ENCODE data around the gene CNTNAP2.

The CNTNAP2 gene

DNA sequence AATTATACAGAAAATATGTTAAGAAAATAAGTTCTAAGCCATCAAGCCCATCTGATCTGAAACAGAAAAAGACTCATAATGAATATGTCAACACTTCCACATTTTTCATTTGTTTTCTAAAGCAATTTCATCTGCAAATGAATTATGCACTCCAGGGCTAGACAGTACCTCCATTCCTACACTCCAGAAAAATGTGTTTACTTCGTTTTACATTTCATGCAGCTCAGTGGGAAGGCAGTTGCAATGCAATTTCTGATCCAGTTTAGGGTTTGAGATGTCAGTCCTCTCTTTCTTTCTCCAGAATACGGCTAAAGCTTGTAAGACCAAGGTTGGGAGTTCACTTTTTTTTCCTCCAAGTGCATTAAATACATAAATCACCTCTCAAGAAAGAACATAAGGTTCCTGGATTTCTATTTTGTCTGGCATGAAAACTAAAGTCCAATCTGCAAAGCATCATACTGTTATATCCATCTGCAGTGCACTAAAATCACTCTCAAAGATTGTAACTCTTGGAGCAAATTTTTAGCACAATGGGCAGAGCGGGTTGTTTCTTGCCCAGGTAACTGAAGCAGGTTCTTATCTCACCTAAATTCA is 2125.2 kb downstream of the CNTNAP2 start:
- Histone ChIP-seq H3K4me1 (ENCODE audit: control extremely low read depth in 1 of 4, control insufficient read depth in 4 of 4, insufficient read depth in 4 of 4, low read length in 3 of 4) (no peaks in the 10 kb centered on the region), H3K4me3 (ENCODE audit: control insufficient read depth in 1 of 7, extremely low read depth in 1 of 7, insufficient read depth in 4 of 7, low read depth in 2 of 7, low read length in 6 of 7) (no peak overlapping the region), H3K27me3 (replicated peaks in 2 of 5; ENCODE audit: control insufficient read depth in 4 of 5, insufficient read depth in 5 of 5, low read length in 4 of 5) (peaks cover 0 to 7% (median 3%) of the 10 kb centered on the region in 5 experiments), H3K9me3 (ENCODE audit: control extremely low read depth in 1 of 5, control insufficient read depth in 4 of 5, insufficient read depth in 2 of 5, low read depth in 1 of 5, low read length in 4 of 5) (no peaks in the 10 kb centered on the region), H3K36me3 (ENCODE audit: control insufficient read depth in 4 of 4, insufficient read depth in 4 of 4, low read length in 3 of 4) (no peaks in the 10 kb centered on the region), H3K27ac (ENCODE audit: insufficient read depth in 1 of 2, low read depth in 1 of 2, low read length in 2 of 2, poor library complexity in 1 of 2, severe bottlenecking in 2 of 2) (no peak overlapping the region)
- POLR2A ChIA-PET, result no interaction called here
- 81% methylated on average over 3 of the region's 3 CpGs for WGBS (ENCODE audit: insufficient coverage)
- DNase-seq, result no peak
- CTCF ChIA-PET, result interaction anchor here (1.0 to 3.2 kb wide), 5 partner anchors 10 to 76 kb away, joined by 3 to 19 read pairs (median 5); no protein-coding TSS in a partner anchor

- Histone ChIP-seq H3K9me3 (ENCODE audit: control extremely low read depth in 1 of 5, control insufficient read depth in 4 of 5, insufficient read depth in 2 of 5, low read depth in 1 of 5, low read length in 4 of 5) (no peaks in the 10 kb centered on the region), H3K27me3 (replicated peaks in 2 of 5; ENCODE audit: control insufficient read depth in 4 of 5, insufficient read depth in 5 of 5, low read length in 4 of 5) (peaks cover 0 to 7% (median 3%) of the 10 kb centered on the region in 5 experiments), H3K4me1 (ENCODE audit: control extremely low read depth in 1 of 4, control insufficient read depth in 4 of 4, insufficient read depth in 4 of 4, low read length in 3 of 4) (no peaks in the 10 kb centered on the region), H3K27ac (ENCODE audit: insufficient read depth in 1 of 2, low read depth in 1 of 2, low read length in 2 of 2, poor library complexity in 1 of 2, severe bottlenecking in 2 of 2) (no peak overlapping the region), H3K36me3 (ENCODE audit: control insufficient read depth in 4 of 4, insufficient read depth in 4 of 4, low read length in 3 of 4) (no peaks in the 10 kb centered on the region), H3K4me3 (ENCODE audit: control insufficient read depth in 1 of 7, extremely low read depth in 1 of 7, insufficient read depth in 4 of 7, low read depth in 2 of 7, low read length in 6 of 7) (peak overlapping the region in 1 of 7 experiments; percentile 37)
- DNase-seq, result peak; percentile 41 to 66 (median 66)
- WGBS (ENCODE audit: insufficient coverage), result 22% methylated on average over 15 of the region's 17 CpGs
- ChIA-PET CTCF (interaction anchor here (0.5 to 3.2 kb wide), 8 partner anchors 9 to 77 kb away, joined by 3 to 19 read pairs (median 4); no protein-coding TSS in a partner anchor), POLR2A (interaction anchor here (0.6 kb wide), 1 partner anchor 358 kb away, joined by 3 read pairs; no protein-coding TSS in a partner anchor)
Measured at GRCh38 chr7:148242294-148242821, 2125.8 kb downstream of the CNTNAP2 start.

DNA sequence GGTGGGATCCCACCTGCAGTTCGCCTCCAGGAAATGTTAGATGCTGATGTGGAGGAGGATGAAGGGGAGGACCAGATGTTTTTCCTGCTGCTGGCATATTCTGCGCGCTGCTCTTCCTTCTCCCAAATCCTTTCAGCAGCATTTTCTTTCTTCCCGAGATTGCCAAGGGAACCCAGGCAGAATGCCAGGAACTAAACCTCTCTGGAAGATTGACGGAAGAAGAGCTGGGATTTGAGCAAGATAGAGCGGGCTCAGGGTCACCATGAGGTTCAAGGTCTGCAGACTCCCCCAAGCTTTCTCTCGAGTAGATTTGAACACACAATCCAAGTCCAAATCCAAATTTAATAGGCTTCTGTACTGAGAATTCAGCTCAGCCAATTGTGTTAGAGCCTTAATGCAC is 2128.8 kb downstream of the CNTNAP2 start:
- ChIA-PET CTCF (interaction anchor here (0.7 to 1.3 kb wide), 3 partner anchors 9 to 19 kb away, joined by 3 to 4 read pairs (median 4); no protein-coding TSS in a partner anchor), POLR2A (no interaction called here)
- 85% methylated on average over 3 of the region's 7 CpGs for WGBS (ENCODE audit: insufficient coverage)
- H3K27me3 ChIP-seq (replicated peaks in 2 of 5; ENCODE audit: control insufficient read depth in 4 of 5, insufficient read depth in 5 of 5, low read length in 4 of 5), result peaks cover 0 to 7% (median 3%) of the 10 kb centered on the region in 5 experiments
- no peak overlapping the region for H3K4me3 ChIP-seq (ENCODE audit: control insufficient read depth in 1 of 7, extremely low read depth in 1 of 7, insufficient read depth in 4 of 7, low read depth in 2 of 7, low read length in 6 of 7)
- H3K36me3 ChIP-seq (ENCODE audit: control insufficient read depth in 4 of 4, insufficient read depth in 4 of 4, low read length in 3 of 4), result no peaks in the 10 kb centered on the region
- H3K4me1 ChIP-seq (ENCODE audit: control extremely low read depth in 1 of 4, control insufficient read depth in 4 of 4, insufficient read depth in 4 of 4, low read length in 3 of 4), result no peaks in the 10 kb centered on the region
- peaks cover 0 to 4% (median 0%) of the 10 kb centered on the region in 5 experiments for H3K9me3 ChIP-seq (ENCODE audit: control extremely low read depth in 1 of 5, control insufficient read depth in 4 of 5, insufficient read depth in 2 of 5, low read depth in 1 of 5, low read length in 4 of 5)
- H3K27ac ChIP-seq (ENCODE audit: insufficient read depth in 1 of 2, low read depth in 1 of 2, low read length in 2 of 2, poor library complexity in 1 of 2, severe bottlenecking in 2 of 2), result no peak overlapping the region
- no peak for DNase-seq

GRCh38 chr7:148253629-148254028 is 2137.0 kb downstream of the CNTNAP2 start:
- ChIA-PET POLR2A (no interaction called here), CTCF (interaction anchor here (1.6 to 1.7 kb wide), 2 partner anchors 10 to 11 kb away, joined by 5 to 7 read pairs; no protein-coding TSS in a partner anchor)
- H3K4me3 ChIP-seq (ENCODE audit: control insufficient read depth in 1 of 7, extremely low read depth in 1 of 7, insufficient read depth in 4 of 7, low read depth in 2 of 7, low read length in 6 of 7), result no peak overlapping the region
- H3K27me3 ChIP-seq (replicated peaks in 2 of 5; ENCODE audit: control insufficient read depth in 4 of 5, insufficient read depth in 5 of 5, low read length in 4 of 5), result no peaks in the 10 kb centered on the region
- H3K36me3 ChIP-seq (ENCODE audit: control insufficient read depth in 4 of 4, insufficient read depth in 4 of 4, low read length in 3 of 4), result no peaks in the 10 kb centered on the region
- WGBS (ENCODE audit: insufficient coverage), result 92% methylated on average over 7 of the region's 7 CpGs
- no peak for DNase-seq
- H3K27ac ChIP-seq (ENCODE audit: insufficient read depth in 1 of 2, low read depth in 1 of 2, low read length in 2 of 2, poor library complexity in 1 of 2, severe bottlenecking in 2 of 2), result no peak overlapping the region
- H3K4me1 ChIP-seq (ENCODE audit: control extremely low read depth in 1 of 4, control insufficient read depth in 4 of 4, insufficient read depth in 4 of 4, low read length in 3 of 4), result no peaks in the 10 kb centered on the region
- peaks cover 0 to 28% (median 8%) of the 10 kb centered on the region in 5 experiments for H3K9me3 ChIP-seq (ENCODE audit: control extremely low read depth in 1 of 5, control insufficient read depth in 4 of 5, insufficient read depth in 2 of 5, low read depth in 1 of 5, low read length in 4 of 5)

DNA sequence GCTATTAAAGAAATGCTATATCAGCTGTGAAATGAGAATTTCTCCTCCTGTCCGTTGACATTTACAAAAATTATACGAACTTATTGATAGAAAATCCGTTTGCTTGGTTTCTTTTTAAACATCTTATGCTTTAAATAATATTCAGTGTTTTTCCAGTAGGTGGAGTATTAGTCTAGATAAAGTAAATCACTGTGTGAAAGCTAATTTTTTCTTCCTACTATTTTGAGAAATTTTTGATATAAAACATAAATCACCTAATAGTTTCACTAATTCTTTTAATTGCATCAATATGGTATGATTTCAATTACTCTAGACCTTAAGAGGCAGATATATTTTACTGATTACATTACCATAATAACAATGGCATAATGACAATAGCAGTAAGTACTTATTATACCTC is 2138.7 kb downstream of the CNTNAP2 start:
- DNase-seq, result peak in 1 of 3 donors; percentile 12
- Histone ChIP-seq H3K27me3 (replicated peaks in 2 of 5; ENCODE audit: control insufficient read depth in 4 of 5, insufficient read depth in 5 of 5, low read length in 4 of 5) (no peaks in the 10 kb centered on the region), H3K4me1 (ENCODE audit: control extremely low read depth in 1 of 4, control insufficient read depth in 4 of 4, insufficient read depth in 4 of 4, low read length in 3 of 4) (no peaks in the 10 kb centered on the region), H3K9me3 (ENCODE audit: control extremely low read depth in 1 of 5, control insufficient read depth in 4 of 5, insufficient read depth in 2 of 5, low read depth in 1 of 5, low read length in 4 of 5) (peaks cover 0 to 24% (median 7%) of the 10 kb centered on the region in 5 experiments), H3K27ac (ENCODE audit: insufficient read depth in 1 of 2, low read depth in 1 of 2, low read length in 2 of 2, poor library complexity in 1 of 2, severe bottlenecking in 2 of 2) (no peak overlapping the region), H3K36me3 (ENCODE audit: control insufficient read depth in 4 of 4, insufficient read depth in 4 of 4, low read length in 3 of 4) (no peaks in the 10 kb centered on the region), H3K4me3 (ENCODE audit: control insufficient read depth in 1 of 7, extremely low read depth in 1 of 7, insufficient read depth in 4 of 7, low read depth in 2 of 7, low read length in 6 of 7) (no peak overlapping the region)
- ChIA-PET POLR2A (no interaction called here), CTCF (interaction anchor here (1.0 to 1.6 kb wide), 4 partner anchors 10 to 112 kb away, joined by 3 to 5 read pairs (median 4); no protein-coding TSS in a partner anchor)
- no CpG with 5 or more reads among the region's 3 CpGs for WGBS (ENCODE audit: insufficient coverage)

DNA sequence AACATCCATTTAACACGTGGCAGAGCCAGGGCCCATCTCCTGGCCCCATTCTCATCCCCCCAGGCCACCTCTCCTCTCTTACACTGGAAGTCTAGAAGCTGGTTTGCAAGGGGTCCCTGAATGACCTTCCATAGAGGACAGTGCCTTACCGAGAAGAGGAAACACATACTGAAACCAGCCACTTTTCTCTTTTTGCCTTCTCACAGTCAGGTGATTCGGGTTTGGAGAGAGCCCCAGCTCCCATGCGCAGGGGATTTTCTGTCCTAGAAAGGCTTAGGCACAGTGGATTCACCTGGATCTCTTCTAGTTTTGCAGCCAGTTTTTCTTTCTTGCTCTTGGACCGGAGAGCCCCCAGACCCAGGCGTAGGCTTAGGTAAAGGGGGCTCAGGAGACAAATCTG is 2139.8 kb downstream of the CNTNAP2 start:
- CTCF ChIA-PET, result interaction anchor here (1.4 to 1.6 kb wide), 2 partner anchors 10 to 14 kb away, joined by 3 to 7 read pairs; no protein-coding TSS in a partner anchor
- Histone ChIP-seq H3K36me3 (ENCODE audit: control insufficient read depth in 4 of 4, insufficient read depth in 4 of 4, low read length in 3 of 4) (no peaks in the 10 kb centered on the region), H3K27ac (ENCODE audit: insufficient read depth in 1 of 2, low read depth in 1 of 2, low read length in 2 of 2, poor library complexity in 1 of 2, severe bottlenecking in 2 of 2) (no peak overlapping the region), H3K27me3 (replicated peaks in 2 of 5; ENCODE audit: control insufficient read depth in 4 of 5, insufficient read depth in 5 of 5, low read length in 4 of 5) (no peaks in the 10 kb centered on the region), H3K4me3 (ENCODE audit: control insufficient read depth in 1 of 7, extremely low read depth in 1 of 7, insufficient read depth in 4 of 7, low read depth in 2 of 7, low read length in 6 of 7) (no peak overlapping the region), H3K9me3 (ENCODE audit: control extremely low read depth in 1 of 5, control insufficient read depth in 4 of 5, insufficient read depth in 2 of 5, low read depth in 1 of 5, low read length in 4 of 5) (peaks cover 0 to 13% (median 2%) of the 10 kb centered on the region in 5 experiments), H3K4me1 (ENCODE audit: control extremely low read depth in 1 of 4, control insufficient read depth in 4 of 4, insufficient read depth in 4 of 4, low read length in 3 of 4) (no peaks in the 10 kb centered on the region)
- WGBS (ENCODE audit: insufficient coverage), result 28% methylated on average over 3 of the region's 6 CpGs
- POLR2A ChIA-PET, result no interaction called here
- DNase-seq, result peak in 1 of 3 donors; percentile 11

- Histone ChIP-seq H3K27me3 (replicated peaks in 2 of 5; ENCODE audit: control insufficient read depth in 4 of 5, insufficient read depth in 5 of 5, low read length in 4 of 5) (no peaks in the 10 kb centered on the region), H3K4me1 (ENCODE audit: control extremely low read depth in 1 of 4, control insufficient read depth in 4 of 4, insufficient read depth in 4 of 4, low read length in 3 of 4) (peaks cover 0 to 12% (median 4%) of the 10 kb centered on the region in 4 experiments), H3K4me3 (ENCODE audit: control insufficient read depth in 1 of 7, extremely low read depth in 1 of 7, insufficient read depth in 4 of 7, low read depth in 2 of 7, low read length in 6 of 7) (no peak overlapping the region), H3K27ac (ENCODE audit: insufficient read depth in 1 of 2, low read depth in 1 of 2, low read length in 2 of 2, poor library complexity in 1 of 2, severe bottlenecking in 2 of 2) (no peak overlapping the region), H3K9me3 (ENCODE audit: control extremely low read depth in 1 of 5, control insufficient read depth in 4 of 5, insufficient read depth in 2 of 5, low read depth in 1 of 5, low read length in 4 of 5) (no peaks in the 10 kb centered on the region), H3K36me3 (ENCODE audit: control insufficient read depth in 4 of 4, insufficient read depth in 4 of 4, low read length in 3 of 4) (no peaks in the 10 kb centered on the region)
- ChIA-PET POLR2A (no interaction called here), CTCF (interaction anchor here (0.6 to 4.9 kb wide), 7 partner anchors 10 to 685 kb away, joined by 3 to 19 read pairs (median 4); no protein-coding TSS in a partner anchor)
- 96% methylated on average over 5 of the region's 5 CpGs for WGBS (ENCODE audit: insufficient coverage)
- DNase-seq, result no peak
Measured at GRCh38 chr7:148260599-148260998, 2144.0 kb downstream of the CNTNAP2 start.

Measured in common myeloid progenitor, CD34-positive (primary cell).